ENCODE measurements around the gene SAMD5.

The SAMD5 gene

GRCh38 chr6:147618927-147619326 lies 110.4 kb downstream of the SAMD5 start:
- no peak for DNase-seq (ENCODE audit: low read depth in 2 of 2)
